K562 (cell line): ENCODE measurements around the gene DNMT3A. TPM values are rescaled to one million over a fixed set of nuclear protein-coding genes. Genes with fewer than 3 reads are reported as not detected.

ENCODE experiments used
- DPF2 ChIP-seq: fragments of 450-650 bp; IDR thresholded peaks from 2 replicates; pipeline ENCODE4 v1.6.1; 2016
- EGR1 ChIP-seq: fragments of 450-650 bp; conservative IDR thresholded peaks from 2 replicates; pipeline ENCODE4 v1.6.1; 2017; ENCODE audit warnings: mild to moderate bottlenecking
- ETV1 ChIP-seq: fragments of 450-650 bp; conservative IDR thresholded peaks from 2 replicates; pipeline ENCODE4 v1.6.1; 2016; ENCODE audit warnings: missing genetic modification characterization, control low read depth, low read depth, missing compliant biosample characterization
- GATAD2A ChIP-seq: fragments of 450-650 bp; IDR thresholded peaks from 2 replicates; pipeline ENCODE4 v1.6.1; 2017
- HDGF ChIP-seq: fragments of 450-650 bp; IDR thresholded peaks from 2 replicates; pipeline ENCODE4 v1.6.1; 2016
- MAFG ChIP-seq: fragments of 450-650 bp; conservative IDR thresholded peaks from 2 replicates; pipeline ENCODE4 v1.6.1; 2016; ENCODE audit warnings: missing genetic modification characterization, missing compliant biosample characterization
- MCM3 ChIP-seq: fragments of 450-650 bp; IDR thresholded peaks from 2 replicates; pipeline ENCODE4 v1.6.1; 2016
- MEIS2 ChIP-seq: fragments of 450-650 bp; IDR thresholded peaks from 2 replicates; pipeline ENCODE4 v1.6.1; 2014; ENCODE audit warnings: mild to moderate bottlenecking; ENCODE audit not compliant: partially characterized antibody
- MTA3 ChIP-seq: fragments of 450-650 bp; formaldehyde crosslinking; IDR thresholded peaks from 2 replicates; pipeline ENCODE4 v1.6.1; 2017; ENCODE audit warnings: mild to moderate bottlenecking, borderline replicate concordance
- NFATC3 ChIP-seq: fragments of 450-650 bp; IDR thresholded peaks from 2 replicates; pipeline ENCODE4 v1.6.1; 2017; ENCODE audit warnings: mild to moderate bottlenecking
- POLR2H ChIP-seq: IDR thresholded peaks from 2 replicates; pipeline ENCODE4 v1.6.1; 2016; ENCODE audit warnings: missing genetic modification characterization, low read depth, mild to moderate bottlenecking, control low read depth, missing compliant biosample characterization, moderate library complexity
- PPARD ChIP-seq: fragments of 250-450 bp; sonication (Bioruptor Pico); IDR thresholded peaks from 2 replicates; pipeline ENCODE4 v1.8.0; 2022; ENCODE audit warnings: inconsistent platforms, mild to moderate bottlenecking, moderate library complexity
- SMC3 ChIP-seq: conservative IDR thresholded peaks from 2 replicates; pipeline ENCODE4 v1.6.1; 2011; ENCODE audit warnings: low read depth, low read length, improper control_type of control experiment; ENCODE audit not compliant: insufficient read depth
- ZNF3 ChIP-seq: fragments of 250-450 bp; sonication (Bioruptor Pico); IDR thresholded peaks from 2 replicates; pipeline ENCODE4 v1.5.0; 2021; ENCODE audit warnings: mild to moderate bottlenecking, moderate library complexity
- ZNF695 ChIP-seq: fragments of 450-650 bp; formaldehyde crosslinking; IDR thresholded peaks from 2 replicates; pipeline ENCODE4 v1.4.0; 2020; ENCODE audit warnings: mild to moderate bottlenecking, moderate library complexity
- polyA plus RNA-seq, 8 experiments: library from polyadenylated mRNA; depleted of rRNA in 4 of 8; stranded (reverse) in 5 of 8; unstranded in 3 of 8; fragments of >200 nt; fragmentation: Nextera tagmentation in 2 of 8; fragmentation: Illumina TruSeq in 1 of 8; extraction: Ambion mirVana in 2 of 8; extraction: Trizol in 1 of 8; gene quantifications; 2 replicates each; pipeline versions ENCODE4 v1.2.1 to v1.2.3, GENCODE V29; 2011 to 2014; ENCODE audit warnings: inconsistent platforms in 1 of 8, missing spikeins in 1 of 8
- total RNA-seq, 7 experiments: library from RNA; depleted of rRNA in 6 of 7; stranded (reverse); fragments of >200 nt in 6 of 7; fragmentation: Illumina TruSeq in 2 of 7; extraction: Trizol in 2 of 7; gene quantifications; 2 replicates each; pipeline versions ENCODE4 v1.2.1 to v1.2.3, GENCODE V29; 2011 to 2021; ENCODE audit warnings: low replicate concordance in 1 of 7
- TF ChIP-seq, protein P1 (sequence below): fragments of 450-650 bp; IDR thresholded peaks from 2 replicates; pipeline ENCODE4 v1.6.1; 2016; ENCODE audit warnings: antibody characterized with exemption
- TF ChIP-seq, protein P2 (sequence below), 2 experiments: fragments of 250-450 bp in 1 of 2; fragments of 450-650 bp in 1 of 2; sonication (Bioruptor Pico) in 1 of 2; IDR thresholded peaks; 2 replicates each; pipeline versions ENCODE4 v1.6.1 to v1.8.0; 2016 to 2021; ENCODE audit warnings: mild to moderate bottlenecking in 2 of 2, moderate library complexity in 2 of 2, missing compliant biosample characterization in 1 of 2, missing genetic modification characterization in 1 of 2
- TF ChIP-seq, protein P3 (sequence below), 2 experiments: IDR thresholded peaks in 1 of 2; conservative IDR thresholded peaks in 1 of 2; 2 replicates each; pipeline ENCODE4 v1.6.1; 2016; ENCODE audit warnings: low read depth in 2 of 2, mild to moderate bottlenecking in 1 of 2, missing compliant biosample characterization in 1 of 2, missing genetic modification characterization in 1 of 2, moderate library complexity in 1 of 2
- TF ChIP-seq, protein P4 (sequence below): fragments of 450-650 bp; formaldehyde crosslinking; IDR thresholded peaks from 2 replicates; pipeline ENCODE4 v1.4.0; 2020; ENCODE audit warnings: mild to moderate bottlenecking, moderate library complexity
- TF ChIP-seq, protein P5 (sequence below): fragments of 450-650 bp; IDR thresholded peaks from 2 replicates; pipeline ENCODE4 v1.6.1; 2017; ENCODE audit warnings: antibody characterized with exemption

DNMT3A gene
- total and polyA plus RNA-seq, 9 of the 15 experiments (the other 6 are each of a cell fraction or from before 2014, with no cell fraction given), result 3.0 to 16.0 (median 6.1) TPM

DNA sequence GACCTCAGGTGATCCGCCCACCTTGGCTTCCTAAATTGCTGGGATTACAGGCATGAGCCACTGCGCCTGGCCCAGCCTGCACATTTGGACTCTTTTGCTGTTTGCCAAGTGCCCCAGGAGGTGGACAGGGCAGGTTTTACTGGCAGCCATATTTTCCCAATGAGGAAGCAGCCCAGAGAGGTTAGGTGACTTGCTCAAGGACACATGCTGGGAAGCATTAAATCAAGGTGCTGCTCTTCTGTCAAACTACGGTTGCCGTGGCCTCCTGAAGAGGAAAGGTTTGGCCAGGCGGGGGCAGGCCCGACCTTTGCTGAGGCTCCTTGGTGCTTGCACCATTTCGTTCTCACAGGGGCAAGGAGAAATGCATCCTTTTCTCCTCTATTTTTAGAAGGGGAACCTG lies 44.0 kb downstream of the DNMT3A start (continued):
- TF ChIP-seq, protein P1, sequence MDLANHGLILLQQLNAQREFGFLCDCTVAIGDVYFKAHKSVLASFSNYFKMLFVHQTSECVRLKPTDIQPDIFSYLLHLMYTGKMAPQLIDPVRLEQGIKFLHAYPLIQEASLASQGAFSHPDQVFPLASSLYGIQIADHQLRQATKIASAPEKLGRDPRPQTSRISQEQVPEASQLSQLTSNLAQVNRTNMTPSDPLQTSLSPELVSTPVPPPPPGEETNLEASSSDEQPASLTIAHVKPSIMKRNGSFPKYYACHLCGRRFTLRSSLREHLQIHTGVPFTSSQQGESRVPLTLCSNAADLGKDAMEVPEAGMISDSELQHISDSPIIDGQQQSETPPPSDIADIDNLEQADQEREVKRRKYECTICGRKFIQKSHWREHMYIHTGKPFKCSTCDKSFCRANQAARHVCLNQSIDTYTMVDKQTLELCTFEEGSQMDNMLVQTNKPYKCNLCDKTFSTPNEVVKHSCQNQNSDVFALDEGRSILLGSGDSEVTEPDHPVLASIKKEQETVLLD, result no peak
- TF ChIP-seq MAFG (tag), result no peak
- TF ChIP-seq, protein P2, sequence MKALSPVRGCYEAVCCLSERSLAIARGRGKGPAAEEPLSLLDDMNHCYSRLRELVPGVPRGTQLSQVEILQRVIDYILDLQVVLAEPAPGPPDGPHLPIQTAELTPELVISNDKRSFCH (CRISPR knock-in tag; IDR thresholded peaks at IDR 0.05), result no peak
- TF ChIP-seq, protein P2 (tag; IDR thresholded peaks at IDR 0.05), result no peak
- no peak for TF ChIP-seq DPF2
- no peak for TF ChIP-seq ZNF695 (CRISPR knock-in tag)
- TF ChIP-seq GATAD2A, result no peak
- TF ChIP-seq POLR2H (tag), result no peak
- TF ChIP-seq, protein P3, sequence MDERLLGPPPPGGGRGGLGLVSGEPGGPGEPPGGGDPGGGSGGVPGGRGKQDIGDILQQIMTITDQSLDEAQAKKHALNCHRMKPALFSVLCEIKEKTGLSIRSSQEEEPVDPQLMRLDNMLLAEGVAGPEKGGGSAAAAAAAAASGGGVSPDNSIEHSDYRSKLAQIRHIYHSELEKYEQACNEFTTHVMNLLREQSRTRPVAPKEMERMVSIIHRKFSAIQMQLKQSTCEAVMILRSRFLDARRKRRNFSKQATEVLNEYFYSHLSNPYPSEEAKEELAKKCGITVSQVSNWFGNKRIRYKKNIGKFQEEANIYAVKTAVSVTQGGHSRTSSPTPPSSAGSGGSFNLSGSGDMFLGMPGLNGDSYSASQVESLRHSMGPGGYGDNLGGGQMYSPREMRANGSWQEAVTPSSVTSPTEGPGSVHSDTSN (CRISPR knock-in tag; IDR thresholded peaks at IDR 0.05; ENCODE audit: low read depth), result no peak
- TF ChIP-seq, protein P3 (tag; conservative IDR thresholded peaks at IDR 0.05; ENCODE audit: low read depth), result peak; percentile 82
- TF ChIP-seq, protein P4, sequence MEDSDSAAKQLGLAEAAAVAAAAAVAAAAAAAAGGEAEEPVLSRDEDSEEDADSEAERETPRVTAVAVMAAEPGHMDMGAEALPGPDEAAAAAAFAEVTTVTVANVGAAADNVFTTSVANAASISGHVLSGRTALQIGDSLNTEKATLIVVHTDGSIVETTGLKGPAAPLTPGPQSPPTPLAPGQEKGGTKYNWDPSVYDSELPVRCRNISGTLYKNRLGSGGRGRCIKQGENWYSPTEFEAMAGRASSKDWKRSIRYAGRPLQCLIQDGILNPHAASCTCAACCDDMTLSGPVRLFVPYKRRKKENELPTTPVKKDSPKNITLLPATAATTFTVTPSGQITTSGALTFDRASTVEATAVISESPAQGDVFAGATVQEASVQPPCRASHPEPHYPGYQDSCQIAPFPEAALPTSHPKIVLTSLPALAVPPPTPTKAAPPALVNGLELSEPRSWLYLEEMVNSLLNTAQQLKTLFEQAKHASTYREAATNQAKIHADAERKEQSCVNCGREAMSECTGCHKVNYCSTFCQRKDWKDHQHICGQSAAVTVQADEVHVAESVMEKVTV, result 0 out of 2 replicates have a peak, but pooled peaks have one; percentile 7
- TF ChIP-seq MCM3, result no peak
- TF ChIP-seq ZNF3 (CRISPR knock-in tag), result no peak
- TF ChIP-seq HDGF, result no peak
- TF ChIP-seq ETV1 (tag), result no peak
- peak; percentile 88 for TF ChIP-seq MEIS2
- 0 out of 2 replicates have a peak, but pooled peaks have one; percentile 33 for TF ChIP-seq SMC3
- no peak for TF ChIP-seq PPARD (CRISPR knock-in tag)
- TF ChIP-seq, protein P5, sequence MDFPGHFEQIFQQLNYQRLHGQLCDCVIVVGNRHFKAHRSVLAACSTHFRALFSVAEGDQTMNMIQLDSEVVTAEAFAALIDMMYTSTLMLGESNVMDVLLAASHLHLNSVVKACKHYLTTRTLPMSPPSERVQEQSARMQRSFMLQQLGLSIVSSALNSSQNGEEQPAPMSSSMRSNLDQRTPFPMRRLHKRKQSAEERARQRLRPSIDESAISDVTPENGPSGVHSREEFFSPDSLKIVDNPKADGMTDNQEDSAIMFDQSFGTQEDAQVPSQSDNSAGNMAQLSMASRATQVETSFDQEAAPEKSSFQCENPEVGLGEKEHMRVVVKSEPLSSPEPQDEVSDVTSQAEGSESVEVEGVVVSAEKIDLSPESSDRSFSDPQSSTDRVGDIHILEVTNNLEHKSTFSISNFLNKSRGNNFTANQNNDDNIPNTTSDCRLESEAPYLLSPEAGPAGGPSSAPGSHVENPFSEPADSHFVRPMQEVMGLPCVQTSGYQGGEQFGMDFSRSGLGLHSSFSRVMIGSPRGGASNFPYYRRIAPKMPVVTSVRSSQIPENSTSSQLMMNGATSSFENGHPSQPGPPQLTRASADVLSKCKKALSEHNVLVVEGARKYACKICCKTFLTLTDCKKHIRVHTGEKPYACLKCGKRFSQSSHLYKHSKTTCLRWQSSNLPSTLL, result no peak
- no peak for TF ChIP-seq NFATC3
- TF ChIP-seq EGR1, result no peak
- no peak for TF ChIP-seq MTA3
